Type B pancreatic cell (in vitro differentiated cells): Measurements from ENCODE around the gene UBA3. TPM values are rescaled to one million over a fixed set of nuclear protein-coding genes. Genes with fewer than 3 reads are reported as not detected.

ENCODE experiments used
- DNase-seq: peaks from one replicate; pipeline ENCODE4 v3.0.0; 2021; ENCODE audit warnings: mixed read lengths; ENCODE audit not compliant: unreplicated experiment; ENCODE audit errors: extremely low spot score
- H3K27ac Mint-ChIP-seq: 2 replicates; pipeline ENCODE4 v1.8.0; 2021; ENCODE audit warnings: mild to moderate bottlenecking, mixed read lengths
- H3K27me3 Mint-ChIP-seq: 2 replicates; pipeline ENCODE4 v1.8.0; 2021; ENCODE audit warnings: mixed read lengths
- H3K36me3 Mint-ChIP-seq: 2 replicates; pipeline ENCODE4 v1.8.0; 2021; ENCODE audit warnings: mixed read lengths
- H3K4me1 Mint-ChIP-seq: one replicate; pipeline ENCODE4 v1.8.0; 2021; ENCODE audit warnings: mixed read lengths; ENCODE audit not compliant: unreplicated experiment
- H3K4me3 Mint-ChIP-seq: 2 replicates; pipeline ENCODE4 v1.8.0; 2021; ENCODE audit warnings: mild to moderate bottlenecking, mixed read lengths
- H3K9me3 Mint-ChIP-seq: 2 replicates; pipeline ENCODE4 v1.8.0; 2021; ENCODE audit warnings: mixed read lengths
- total RNA-seq: library from RNA; stranded (reverse); gene quantifications from 2 replicates; pipeline ENCODE4 v1.2.1, GENCODE V29; 2021; ENCODE audit warnings: low replicate concordance
- TF ChIP-seq, protein P1 (sequence below): fragments of 200-600 bp; sonication (generic); conservative IDR thresholded peaks from 2 replicates; pipeline ENCODE4 v1.5.0; 2021; ENCODE audit warnings: antibody characterized with exemption, mild to moderate bottlenecking

UBA3 gene
- total RNA-seq, 1 donor from 2014 or later, result 68.5 TPM

DNA sequence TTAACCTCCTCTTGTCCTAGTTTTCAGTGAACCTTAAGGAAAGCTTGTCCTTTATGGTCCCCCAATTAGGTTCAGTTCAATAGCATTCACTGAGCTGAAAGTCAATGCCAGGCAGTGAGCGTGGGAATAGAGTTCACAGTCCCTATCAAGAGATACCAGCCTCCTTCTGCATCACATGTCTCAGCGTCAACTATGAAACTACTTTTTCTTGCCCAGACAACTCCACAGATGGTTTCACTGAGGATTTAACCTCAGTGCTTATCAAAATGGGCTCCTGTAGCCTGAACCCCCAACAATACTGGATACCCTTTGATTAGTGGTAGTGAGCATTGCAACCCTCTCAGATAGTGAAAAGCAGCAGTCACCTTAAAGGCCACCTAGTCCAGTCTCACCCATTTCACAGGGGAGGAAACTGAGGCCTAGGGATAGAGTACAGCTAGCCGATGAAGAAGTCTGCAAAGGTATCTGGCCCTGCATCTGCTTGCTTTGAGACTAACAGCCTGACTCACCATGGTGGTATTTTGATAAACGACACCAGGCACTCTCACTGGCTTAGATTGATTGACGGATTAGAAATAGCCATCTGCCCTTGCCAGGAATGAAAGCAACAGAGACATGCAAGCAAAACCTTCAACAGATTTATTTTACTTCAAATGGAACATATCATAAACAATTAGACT is 1.6 kb upstream of the UBA3 start:
- H3K27me3 Mint-ChIP-seq, result no peaks in the 10 kb centered on the region
- H3K4me1 Mint-ChIP-seq, result peaks cover 60% of the 10 kb centered on the region
- H3K9me3 Mint-ChIP-seq, result no peaks in the 10 kb centered on the region
- H3K4me3 Mint-ChIP-seq, result peak overlapping the region; percentile 79
- peak overlapping the region; percentile 46 for H3K27ac Mint-ChIP-seq
- TF ChIP-seq, protein P1, sequence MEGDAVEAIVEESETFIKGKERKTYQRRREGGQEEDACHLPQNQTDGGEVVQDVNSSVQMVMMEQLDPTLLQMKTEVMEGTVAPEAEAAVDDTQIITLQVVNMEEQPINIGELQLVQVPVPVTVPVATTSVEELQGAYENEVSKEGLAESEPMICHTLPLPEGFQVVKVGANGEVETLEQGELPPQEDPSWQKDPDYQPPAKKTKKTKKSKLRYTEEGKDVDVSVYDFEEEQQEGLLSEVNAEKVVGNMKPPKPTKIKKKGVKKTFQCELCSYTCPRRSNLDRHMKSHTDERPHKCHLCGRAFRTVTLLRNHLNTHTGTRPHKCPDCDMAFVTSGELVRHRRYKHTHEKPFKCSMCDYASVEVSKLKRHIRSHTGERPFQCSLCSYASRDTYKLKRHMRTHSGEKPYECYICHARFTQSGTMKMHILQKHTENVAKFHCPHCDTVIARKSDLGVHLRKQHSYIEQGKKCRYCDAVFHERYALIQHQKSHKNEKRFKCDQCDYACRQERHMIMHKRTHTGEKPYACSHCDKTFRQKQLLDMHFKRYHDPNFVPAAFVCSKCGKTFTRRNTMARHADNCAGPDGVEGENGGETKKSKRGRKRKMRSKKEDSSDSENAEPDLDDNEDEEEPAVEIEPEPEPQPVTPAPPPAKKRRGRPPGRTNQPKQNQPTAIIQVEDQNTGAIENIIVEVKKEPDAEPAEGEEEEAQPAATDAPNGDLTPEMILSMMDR, result no peak
- no peaks in the 10 kb centered on the region for H3K36me3 Mint-ChIP-seq
- no peak for DNase-seq

DNA sequence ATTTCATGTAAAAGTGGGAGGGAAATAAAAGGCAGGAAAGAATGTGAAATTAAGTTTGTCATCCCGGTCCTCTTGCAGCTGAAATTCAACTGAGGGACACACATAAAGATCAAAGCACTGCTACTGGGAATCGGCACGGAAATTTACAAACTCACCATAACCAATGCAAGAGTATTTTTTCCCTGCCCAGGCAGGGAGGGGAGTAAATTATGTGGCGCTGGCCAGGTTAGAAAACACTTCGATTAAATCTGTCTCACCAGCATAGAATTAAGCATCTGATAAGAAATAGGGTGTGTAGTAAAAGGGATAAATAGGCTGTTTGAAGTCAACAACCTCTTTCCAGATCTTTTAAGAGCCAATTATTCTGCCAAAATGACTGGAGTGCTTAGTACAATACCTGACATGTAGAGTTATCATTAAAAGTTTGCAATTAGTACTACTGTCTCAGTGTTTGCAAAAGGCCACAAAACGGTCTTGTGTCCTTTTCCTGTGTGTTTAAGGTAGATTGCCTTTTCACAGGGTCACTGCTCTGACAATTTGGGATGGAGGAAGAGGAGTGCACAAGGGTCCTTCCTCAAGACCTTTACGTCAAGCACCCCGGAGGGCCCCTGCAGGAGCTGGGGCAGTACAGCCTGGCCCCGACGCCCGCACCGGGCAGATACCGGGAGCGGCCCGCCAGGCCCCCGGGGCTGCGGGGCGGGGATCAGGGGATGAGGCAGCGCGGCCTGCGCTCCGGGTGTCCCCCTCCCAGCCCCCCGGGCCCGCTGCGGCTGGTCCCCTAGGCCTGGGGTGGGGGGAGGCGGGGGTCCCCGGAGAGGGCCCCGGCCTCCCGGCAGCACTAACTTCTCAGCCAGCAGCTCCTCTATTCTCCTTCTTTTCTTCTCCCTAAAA is 651 bp downstream of the UBA3 start:
- H3K4me1 Mint-ChIP-seq, result peaks cover 50% of the 10 kb centered on the region
- TF ChIP-seq, protein P1, result no peak
- DNase-seq, result no peak

DNA sequence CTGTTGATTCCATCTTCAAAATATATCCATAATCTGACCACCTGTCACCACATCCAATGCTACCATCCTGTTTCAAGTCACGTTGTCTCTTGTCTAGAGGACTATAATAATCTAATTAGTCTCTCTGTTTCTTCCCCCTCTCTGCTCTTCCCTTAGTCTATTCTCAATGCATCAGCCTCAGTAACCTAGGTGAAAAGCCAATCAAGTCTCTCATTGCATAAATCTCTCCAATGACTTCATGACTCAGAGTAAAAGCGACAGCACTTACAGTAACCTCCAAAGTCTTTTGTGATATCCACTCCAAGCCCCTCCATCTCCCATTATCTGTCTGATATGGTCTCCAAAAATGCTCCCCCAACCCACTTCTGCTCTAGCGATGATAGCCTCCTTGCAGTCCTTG is 7.2 kb downstream of the UBA3 start:
- TF ChIP-seq, protein P1, result no peak
- no peak for DNase-seq
- no peaks in the 10 kb centered on the region for H3K27me3 Mint-ChIP-seq
- no peak overlapping the region for H3K4me3 Mint-ChIP-seq
- peaks cover 9% of the 10 kb centered on the region for H3K4me1 Mint-ChIP-seq
- H3K36me3 Mint-ChIP-seq, result peaks cover 22% of the 10 kb centered on the region
- no peaks in the 10 kb centered on the region for H3K9me3 Mint-ChIP-seq
- no peak overlapping the region for H3K27ac Mint-ChIP-seq

More for the DNA sequence above, 651 bp downstream of the UBA3 start:
- no peaks in the 10 kb centered on the region for H3K9me3 Mint-ChIP-seq
- H3K4me3 Mint-ChIP-seq, result peak overlapping the region; percentile 89
- no peaks in the 10 kb centered on the region for H3K27me3 Mint-ChIP-seq
- H3K27ac Mint-ChIP-seq, result peak overlapping the region; percentile 64
- H3K36me3 Mint-ChIP-seq, result no peaks in the 10 kb centered on the region

DNA sequence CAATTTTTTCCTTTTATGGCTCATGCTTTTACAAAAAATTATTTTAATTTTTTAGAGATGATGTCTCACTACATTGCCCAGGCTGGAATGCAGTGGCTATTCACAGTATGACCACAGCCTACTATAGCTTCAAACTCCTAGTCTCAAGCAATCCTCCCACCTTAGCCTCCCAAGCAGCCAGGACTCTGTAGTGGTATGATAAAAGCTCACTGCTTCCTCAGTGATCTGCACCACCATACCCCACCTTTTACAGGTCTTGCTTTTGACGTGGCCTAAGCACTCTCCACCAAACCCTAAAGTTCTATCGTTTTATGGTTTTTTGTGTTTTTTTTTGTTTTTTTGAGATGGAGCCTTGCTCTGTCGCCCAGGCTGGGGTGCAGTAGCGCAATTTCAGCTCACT is 14.0 kb downstream of the UBA3 start:
- Mint-ChIP-seq H3K9me3 (no peaks in the 10 kb centered on the region), H3K27me3 (no peaks in the 10 kb centered on the region), H3K36me3 (peaks cover 13% of the 10 kb centered on the region), H3K4me3 (no peak overlapping the region), H3K4me1 (no peaks in the 10 kb centered on the region), H3K27ac (no peak overlapping the region)
- no peak for DNase-seq
- TF ChIP-seq, protein P1, result no peak

DNA sequence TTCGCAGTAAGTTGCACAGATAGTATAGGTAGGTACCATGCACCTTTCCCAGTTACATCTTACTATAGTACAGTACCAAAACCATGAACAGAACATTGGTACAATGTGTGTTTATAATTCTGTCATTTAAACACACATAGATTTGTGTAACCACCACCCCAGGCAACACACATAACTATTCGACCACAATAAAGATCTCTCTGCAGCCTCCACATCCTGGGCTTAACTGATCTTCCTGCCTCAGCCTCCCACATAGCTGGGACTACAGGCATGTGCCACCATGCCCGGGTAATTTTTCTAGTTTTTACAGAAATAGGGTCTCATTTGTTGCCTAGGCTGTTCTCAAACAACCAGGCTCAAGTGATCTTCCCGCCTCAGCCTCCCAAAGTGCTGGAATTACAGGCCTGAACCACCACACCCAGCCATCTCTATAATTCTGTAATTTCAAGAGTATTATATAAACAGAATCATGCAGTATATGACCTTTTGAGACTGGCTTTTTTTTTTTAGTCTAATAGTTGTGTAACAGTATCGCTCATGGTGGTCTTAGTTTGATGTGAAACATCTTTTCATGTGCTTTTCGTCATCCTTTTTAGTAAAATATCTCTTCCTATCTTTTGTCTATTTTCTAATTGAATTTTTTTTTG is 14.7 kb downstream of the UBA3 start:
- TF ChIP-seq, protein P1, result no peak
- no peaks in the 10 kb centered on the region for H3K9me3 Mint-ChIP-seq
- H3K36me3 Mint-ChIP-seq, result peaks cover 13% of the 10 kb centered on the region
- H3K27ac Mint-ChIP-seq, result no peak overlapping the region
- H3K4me3 Mint-ChIP-seq, result no peak overlapping the region
- H3K27me3 Mint-ChIP-seq, result no peaks in the 10 kb centered on the region
- no peak for DNase-seq
- no peaks in the 10 kb centered on the region for H3K4me1 Mint-ChIP-seq
